ENCODE results near the gene TIGIT.

The TIGIT gene

DNA sequence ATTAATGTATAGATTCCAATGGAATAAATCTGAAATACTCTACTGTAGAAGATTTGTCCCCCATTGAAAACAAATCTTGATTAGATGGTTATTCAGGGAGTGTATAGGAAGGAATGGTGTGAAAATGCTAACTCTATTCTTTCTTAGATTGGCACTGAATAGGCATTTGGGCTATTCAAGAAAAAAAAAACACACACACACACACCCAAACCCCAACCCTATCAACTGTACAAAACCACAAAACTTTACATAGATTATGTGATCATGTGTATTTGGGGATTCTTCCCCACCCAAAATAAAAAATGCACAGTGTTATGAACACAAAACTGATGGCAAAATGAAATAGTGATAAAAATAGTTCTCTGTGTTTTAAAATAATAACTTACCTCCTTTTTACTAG is 61.8 kb downstream of the TIGIT start:
- no peak overlapping the region for H2AFZ ChIP-seq (ENCODE audit: low read depth, low read length)
- DNase-seq = no peak

DNA sequence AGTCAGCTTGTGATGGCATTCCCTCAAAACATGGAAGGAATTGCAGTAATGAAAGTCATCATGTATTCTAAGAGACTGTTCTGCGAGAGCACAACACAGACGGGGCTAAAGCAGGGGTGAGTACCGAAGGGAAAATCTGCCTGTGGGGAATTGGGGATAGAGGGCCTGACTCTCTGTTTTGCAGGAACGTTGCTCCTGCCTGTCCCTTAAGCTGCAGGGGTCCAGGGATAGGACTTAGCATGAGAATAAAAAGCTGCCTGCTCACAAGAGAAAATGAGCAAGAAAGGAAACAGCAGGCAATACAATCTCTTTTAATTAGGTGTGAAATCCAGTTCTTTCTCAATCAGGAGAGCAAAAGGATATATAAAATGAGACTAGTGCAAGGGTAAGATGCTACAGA is 62.2 kb downstream of the TIGIT start:
- no peak overlapping the region for H2BK5ac ChIP-seq (ENCODE audit: low read depth, low read length, poor library complexity, severe bottlenecking)
- no peaks in the 10 kb centered on the region for H3K9me3 ChIP-seq (ENCODE audit: control insufficient read depth, low read length)
- no peak overlapping the region for H3K23ac ChIP-seq (ENCODE audit: low read length in 2 of 2)
- H4K8ac ChIP-seq (ENCODE audit: low read length) = no peak overlapping the region
- no peak overlapping the region for H2BK12ac ChIP-seq (ENCODE audit: low read length in 2 of 2)
- H4K91ac ChIP-seq (ENCODE audit: low read length) = no peak overlapping the region
- no peaks in the 10 kb centered on the region for H3K27me3 ChIP-seq (ENCODE audit: control insufficient read depth in 1 of 2, insufficient read depth in 1 of 2, low read length in 2 of 2)
- no peak overlapping the region for H2AFZ ChIP-seq (ENCODE audit: low read depth, low read length)
- no peak overlapping the region for H2BK15ac ChIP-seq (ENCODE audit: low read depth, poor library complexity, severe bottlenecking)
- no peak overlapping the region for H3K18ac ChIP-seq (ENCODE audit: low read depth in 1 of 2, low read length in 2 of 2)
- 44% methylated on average over 4 of the region's 4 CpGs for whole genome bisulfite sequencing
- H3K4me1 ChIP-seq (ENCODE audit: control insufficient read depth, insufficient read depth, low read depth, low read length) = peaks cover 2% of the 10 kb centered on the region
- H3K36me3 ChIP-seq (ENCODE audit: control insufficient read depth in 1 of 2, insufficient read depth in 2 of 2, low read depth in 1 of 2, low read length in 2 of 2) = peaks cover 8 to 10% of the 10 kb centered on the region in 2 experiments
- no peak overlapping the region for H3K4me2 ChIP-seq (ENCODE audit: low read length, poor library complexity, severe bottlenecking)
- DNase-seq = no peak
- H3K9ac ChIP-seq (ENCODE audit: low read length) = no peak overlapping the region
- H3K79me1 ChIP-seq (replicated peaks; ENCODE audit: low read length, poor library complexity, severe bottlenecking) = peaks cover 21% of the 10 kb centered on the region
- H3K27ac ChIP-seq (ENCODE audit: low read length, poor library complexity, severe bottlenecking) = no peak overlapping the region
- H2AK5ac ChIP-seq (ENCODE audit: low read length, severe bottlenecking) = no peak overlapping the region
- H3K4me3 ChIP-seq (ENCODE audit: insufficient read depth in 1 of 2, low read depth in 1 of 2, low read length in 2 of 2) = no peak overlapping the region
- H3K14ac ChIP-seq (ENCODE audit: low read length in 2 of 2) = no peak overlapping the region
- no peak overlapping the region for H2BK120ac ChIP-seq (ENCODE audit: low read depth, low read length)
- no peak overlapping the region for H3K4ac ChIP-seq (ENCODE audit: low read depth in 1 of 2, low read length in 2 of 2)

More for the DNA sequence above, 61.8 kb downstream of the TIGIT start:
- Histone ChIP-seq H2BK120ac (ENCODE audit: low read depth, low read length) (no peak overlapping the region), H2BK12ac (ENCODE audit: low read length in 2 of 2) (no peak overlapping the region), H3K14ac (ENCODE audit: low read length in 2 of 2) (no peak overlapping the region), H2AK5ac (ENCODE audit: low read length, severe bottlenecking) (no peak overlapping the region), H2BK5ac (ENCODE audit: low read depth, low read length, poor library complexity, severe bottlenecking) (no peak overlapping the region), H3K4me2 (ENCODE audit: low read length, poor library complexity, severe bottlenecking) (no peak overlapping the region), H3K4me3 (ENCODE audit: insufficient read depth in 1 of 2, low read depth in 1 of 2, low read length in 2 of 2) (no peak overlapping the region), H3K27me3 (ENCODE audit: control insufficient read depth in 1 of 2, insufficient read depth in 1 of 2, low read length in 2 of 2) (no peaks in the 10 kb centered on the region), H3K36me3 (ENCODE audit: control insufficient read depth in 1 of 2, insufficient read depth in 2 of 2, low read depth in 1 of 2, low read length in 2 of 2) (peaks cover 12 to 14% of the 10 kb centered on the region in 2 experiments), H4K91ac (ENCODE audit: low read length) (no peak overlapping the region), H3K23ac (ENCODE audit: low read length in 2 of 2) (no peak overlapping the region), H3K4ac (ENCODE audit: low read depth in 1 of 2, low read length in 2 of 2) (no peak overlapping the region), H3K79me1 (replicated peaks; ENCODE audit: low read length, poor library complexity, severe bottlenecking) (peaks cover 22% of the 10 kb centered on the region), H3K27ac (ENCODE audit: low read length, poor library complexity, severe bottlenecking) (no peak overlapping the region), H3K4me1 (ENCODE audit: control insufficient read depth, insufficient read depth, low read depth, low read length) (peaks cover 2% of the 10 kb centered on the region), H4K8ac (ENCODE audit: low read length) (no peak overlapping the region), H2BK15ac (ENCODE audit: low read depth, poor library complexity, severe bottlenecking) (no peak overlapping the region), H3K18ac (ENCODE audit: low read depth in 1 of 2, low read length in 2 of 2) (no peak overlapping the region), H3K9ac (ENCODE audit: low read length) (no peak overlapping the region), H3K9me3 (ENCODE audit: control insufficient read depth, low read length) (no peaks in the 10 kb centered on the region)

DNA sequence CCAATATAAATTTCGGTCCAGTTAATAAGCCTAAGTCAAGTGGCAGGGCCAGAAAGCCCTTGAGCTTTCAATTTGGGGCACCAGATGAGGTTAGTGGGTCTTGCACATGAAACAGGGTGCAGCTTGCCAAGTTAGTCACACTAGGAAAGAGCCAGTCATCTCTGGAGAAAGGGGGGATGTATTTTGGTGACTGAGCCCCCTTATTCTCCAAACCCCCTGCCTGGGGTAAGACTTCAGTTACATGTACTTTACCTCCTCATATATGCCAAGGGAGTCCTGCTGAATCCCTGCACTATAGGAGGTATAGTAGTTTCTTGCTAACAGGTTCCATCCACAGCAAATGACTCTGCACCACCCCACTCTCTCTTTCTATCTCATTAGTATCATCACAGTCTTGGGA is 62.7 kb downstream of the TIGIT start:
- no peak overlapping the region for H3K9ac ChIP-seq (ENCODE audit: low read length)
- no peak overlapping the region for H2BK15ac ChIP-seq (ENCODE audit: low read depth, poor library complexity, severe bottlenecking)
- H3K36me3 ChIP-seq (ENCODE audit: control insufficient read depth in 1 of 2, insufficient read depth in 2 of 2, low read depth in 1 of 2, low read length in 2 of 2) = peaks cover 3 to 5% of the 10 kb centered on the region in 2 experiments
- H4K8ac ChIP-seq (ENCODE audit: low read length) = no peak overlapping the region
- no peak overlapping the region for H2BK12ac ChIP-seq (ENCODE audit: low read length in 2 of 2)
- no peak overlapping the region for H2BK5ac ChIP-seq (ENCODE audit: low read depth, low read length, poor library complexity, severe bottlenecking)
- H3K23ac ChIP-seq (ENCODE audit: low read length in 2 of 2) = no peak overlapping the region
- no peak for DNase-seq
- no peak overlapping the region for H2AFZ ChIP-seq (ENCODE audit: low read depth, low read length)
- 92% methylated on average over 1 of the region's 1 CpG for WGBS
- H2AK5ac ChIP-seq (ENCODE audit: low read length, severe bottlenecking) = no peak overlapping the region
- no peak overlapping the region for H2BK120ac ChIP-seq (ENCODE audit: low read depth, low read length)
- H3K4me3 ChIP-seq (ENCODE audit: insufficient read depth in 1 of 2, low read depth in 1 of 2, low read length in 2 of 2) = no peak overlapping the region
- H3K4me2 ChIP-seq (ENCODE audit: low read length, poor library complexity, severe bottlenecking) = no peak overlapping the region
- H4K91ac ChIP-seq (ENCODE audit: low read length) = no peak overlapping the region
- H3K27me3 ChIP-seq (ENCODE audit: control insufficient read depth in 1 of 2, insufficient read depth in 1 of 2, low read length in 2 of 2) = no peaks in the 10 kb centered on the region
- H3K9me3 ChIP-seq (ENCODE audit: control insufficient read depth, low read length) = no peaks in the 10 kb centered on the region
- no peak overlapping the region for H3K14ac ChIP-seq (ENCODE audit: low read length in 2 of 2)
- no peak overlapping the region for H3K27ac ChIP-seq (ENCODE audit: low read length, poor library complexity, severe bottlenecking)
- peaks cover 21% of the 10 kb centered on the region for H3K79me1 ChIP-seq (replicated peaks; ENCODE audit: low read length, poor library complexity, severe bottlenecking)
- no peak overlapping the region for H3K4ac ChIP-seq (ENCODE audit: low read depth in 1 of 2, low read length in 2 of 2)
- H3K4me1 ChIP-seq (ENCODE audit: control insufficient read depth, insufficient read depth, low read depth, low read length) = peaks cover 2% of the 10 kb centered on the region
- no peak overlapping the region for H3K18ac ChIP-seq (ENCODE audit: low read depth in 1 of 2, low read length in 2 of 2)
